ENCODE results near the gene ACACA.

DNA sequence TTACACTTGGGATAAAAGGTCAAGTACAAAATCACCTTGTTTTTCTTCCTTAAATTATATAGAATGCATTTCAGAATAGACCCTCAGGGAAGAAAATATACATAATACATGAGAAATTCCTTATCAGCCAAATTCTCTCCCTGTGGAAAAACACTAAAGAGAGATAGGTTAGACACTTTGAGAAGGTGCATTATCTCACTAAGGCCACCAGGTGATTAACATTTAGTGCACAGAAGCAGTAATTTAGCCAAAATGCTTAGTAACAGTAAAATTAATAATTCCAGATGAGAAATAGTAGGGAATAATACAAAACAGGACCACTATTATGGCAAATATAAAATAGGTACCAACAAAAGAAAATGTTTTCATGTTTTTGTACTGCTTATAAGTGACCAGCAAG, 216.1 kb downstream of the ACACA start:
- TF ChIP-seq, protein P1, sequence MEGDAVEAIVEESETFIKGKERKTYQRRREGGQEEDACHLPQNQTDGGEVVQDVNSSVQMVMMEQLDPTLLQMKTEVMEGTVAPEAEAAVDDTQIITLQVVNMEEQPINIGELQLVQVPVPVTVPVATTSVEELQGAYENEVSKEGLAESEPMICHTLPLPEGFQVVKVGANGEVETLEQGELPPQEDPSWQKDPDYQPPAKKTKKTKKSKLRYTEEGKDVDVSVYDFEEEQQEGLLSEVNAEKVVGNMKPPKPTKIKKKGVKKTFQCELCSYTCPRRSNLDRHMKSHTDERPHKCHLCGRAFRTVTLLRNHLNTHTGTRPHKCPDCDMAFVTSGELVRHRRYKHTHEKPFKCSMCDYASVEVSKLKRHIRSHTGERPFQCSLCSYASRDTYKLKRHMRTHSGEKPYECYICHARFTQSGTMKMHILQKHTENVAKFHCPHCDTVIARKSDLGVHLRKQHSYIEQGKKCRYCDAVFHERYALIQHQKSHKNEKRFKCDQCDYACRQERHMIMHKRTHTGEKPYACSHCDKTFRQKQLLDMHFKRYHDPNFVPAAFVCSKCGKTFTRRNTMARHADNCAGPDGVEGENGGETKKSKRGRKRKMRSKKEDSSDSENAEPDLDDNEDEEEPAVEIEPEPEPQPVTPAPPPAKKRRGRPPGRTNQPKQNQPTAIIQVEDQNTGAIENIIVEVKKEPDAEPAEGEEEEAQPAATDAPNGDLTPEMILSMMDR (conservative IDR thresholded peaks at IDR 0.05): peak; percentile 40
- TF ChIP-seq ZFX (IDR thresholded peaks at IDR 0.05): no peak

All from C4-2B (cell line).